ENCODE data around the gene CNN3. TPM values are rescaled to one million over a fixed set of nuclear protein-coding genes. Genes with fewer than 3 reads are reported as not detected.

CNN3 gene
- total and polyA plus RNA-seq, 2 donors (not counting 3 experiments of a cell fraction or from before 2014, with no cell fraction given): 174 to 392 TPM

DNA sequence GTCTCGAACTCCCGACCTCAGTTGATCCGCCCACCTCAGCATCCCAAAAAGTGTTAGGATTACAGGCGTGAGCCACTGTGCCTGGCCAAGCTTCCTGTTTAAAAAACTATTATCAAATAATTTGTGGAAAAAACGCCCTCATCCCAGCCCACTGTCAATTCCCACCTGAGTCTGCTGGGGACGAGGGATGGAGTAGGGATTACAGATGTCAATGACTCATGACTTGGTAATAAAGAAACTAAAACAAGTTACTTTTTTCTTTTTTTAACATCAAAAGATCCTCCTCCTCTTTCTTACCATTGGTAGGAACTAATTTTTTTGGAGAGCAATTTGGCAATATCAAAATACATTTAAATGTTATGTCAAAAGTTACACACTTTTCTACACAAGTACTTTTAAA lies 9.7 kb downstream of the CNN3 start:
- no peak for FAIRE-seq
- DNase-seq (ENCODE audit: low read depth, low spot score): no peak

More for the DNA sequence above, 9.7 kb downstream of the CNN3 start:
- ChIA-PET POLR2A (no interaction called here), CTCF (interaction anchor here (1.2 to 2.6 kb wide), 2 partner anchors 63 to 126 kb away, joined by 4 to 7 read pairs; no protein-coding TSS in a partner anchor)
- H3K79me2 ChIP-seq (ENCODE audit: control insufficient read depth, insufficient read depth, low read length): peaks cover 100% of the 10 kb centered on the region
- intact Hi-C loops (cut with micrococcal nuclease): no loop called here
- H3K27me3 ChIP-seq (ENCODE audit: control insufficient read depth in 2 of 2, insufficient read depth in 2 of 2, low read length in 2 of 2): no peaks in the 10 kb centered on the region
- H3K27ac ChIP-seq (ENCODE audit: insufficient read depth, low read depth, low read length): no peak overlapping the region
- no peak overlapping the region for H3K4me3 ChIP-seq (replicated peaks in 1 of 3; ENCODE audit: insufficient read depth in 1 of 3, low read depth in 1 of 3, low read length in 3 of 3)
- BruUV-seq (replicated peaks): no TSS peak
- peaks cover 40% of the 10 kb centered on the region for H4K20me1 ChIP-seq (replicated peaks; ENCODE audit: control insufficient read depth, extremely low read depth, insufficient read depth, low read length)
- H3K9me1 ChIP-seq (replicated peaks; ENCODE audit: control insufficient read depth, extremely low read depth, insufficient read depth, low read length): no peaks in the 10 kb centered on the region
- peaks cover under 1 to 4% of the 10 kb centered on the region in 2 experiments for H3K36me3 ChIP-seq (ENCODE audit: control insufficient read depth in 2 of 2, extremely low read depth in 1 of 2, insufficient read depth in 2 of 2, low read length in 2 of 2)
- dilution Hi-C loops (cut with MboI; ENCODE audit: extremely low pct_ligation_motif_present, low sequenced_read_pairs): loop anchor here (25.0 kb wide), 1 partner anchor 120 kb away; no protein-coding TSS in a partner anchor
- no peak for TF ChIP-seq POLR2AphosphoS5 (IDR thresholded peaks at IDR 0.05; ENCODE audit: insufficient read depth, low read depth, low read length)
- TF ChIP-seq, protein P1, sequence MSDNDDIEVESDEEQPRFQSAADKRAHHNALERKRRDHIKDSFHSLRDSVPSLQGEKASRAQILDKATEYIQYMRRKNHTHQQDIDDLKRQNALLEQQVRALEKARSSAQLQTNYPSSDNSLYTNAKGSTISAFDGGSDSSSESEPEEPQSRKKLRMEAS (IDR thresholded peaks at IDR 0.05; ENCODE audit: insufficient read depth, insufficient read length): no peak
- no peak for TF ChIP-seq JUN (IDR thresholded peaks at IDR 0.05; ENCODE audit: borderline replicate concordance, insufficient read depth, insufficient read length, low read depth)
- TF ChIP-seq FOS (IDR thresholded peaks at IDR 0.05; ENCODE audit: borderline replicate concordance, insufficient read depth, low read length): no peak
- TF ChIP-seq POLR2A (IDR thresholded peaks at IDR 0.05; ENCODE audit: low read depth, low read length): no peak
- no peak for TF ChIP-seq EZH2 (IDR thresholded peaks at IDR 0.05; ENCODE audit: borderline replicate concordance, low read depth, low read length, severe bottlenecking)
- TF ChIP-seq MYC (IDR thresholded peaks at IDR 0.05; ENCODE audit: low read depth, low read length): no peak
- TF ChIP-seq, protein P2, sequence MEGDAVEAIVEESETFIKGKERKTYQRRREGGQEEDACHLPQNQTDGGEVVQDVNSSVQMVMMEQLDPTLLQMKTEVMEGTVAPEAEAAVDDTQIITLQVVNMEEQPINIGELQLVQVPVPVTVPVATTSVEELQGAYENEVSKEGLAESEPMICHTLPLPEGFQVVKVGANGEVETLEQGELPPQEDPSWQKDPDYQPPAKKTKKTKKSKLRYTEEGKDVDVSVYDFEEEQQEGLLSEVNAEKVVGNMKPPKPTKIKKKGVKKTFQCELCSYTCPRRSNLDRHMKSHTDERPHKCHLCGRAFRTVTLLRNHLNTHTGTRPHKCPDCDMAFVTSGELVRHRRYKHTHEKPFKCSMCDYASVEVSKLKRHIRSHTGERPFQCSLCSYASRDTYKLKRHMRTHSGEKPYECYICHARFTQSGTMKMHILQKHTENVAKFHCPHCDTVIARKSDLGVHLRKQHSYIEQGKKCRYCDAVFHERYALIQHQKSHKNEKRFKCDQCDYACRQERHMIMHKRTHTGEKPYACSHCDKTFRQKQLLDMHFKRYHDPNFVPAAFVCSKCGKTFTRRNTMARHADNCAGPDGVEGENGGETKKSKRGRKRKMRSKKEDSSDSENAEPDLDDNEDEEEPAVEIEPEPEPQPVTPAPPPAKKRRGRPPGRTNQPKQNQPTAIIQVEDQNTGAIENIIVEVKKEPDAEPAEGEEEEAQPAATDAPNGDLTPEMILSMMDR (IDR thresholded peaks at IDR 0.05; ENCODE audit: extremely low read depth in 1 of 2, insufficient read depth in 1 of 2, low read depth in 1 of 2, low read length in 2 of 2): no peak
- TF ChIP-seq GATA2 (IDR thresholded peaks at IDR 0.05; ENCODE audit: insufficient read depth, insufficient read length, low read depth, low read length): no peak
- no peak overlapping the region for H2AFZ ChIP-seq (ENCODE audit: low read depth, low read length)
- H3K4me2 ChIP-seq (ENCODE audit: insufficient read depth, low read length): no peak overlapping the region
- no peak overlapping the region for H3K9ac ChIP-seq (replicated peaks; ENCODE audit: extremely low read depth, insufficient read depth, low read length)
- no peaks in the 10 kb centered on the region for H3K9me3 ChIP-seq (replicated peaks; ENCODE audit: control insufficient read depth, insufficient read depth, low read length)
- H3K4me1 ChIP-seq (ENCODE audit: control insufficient read depth, extremely low read depth, insufficient read depth, low read length): peaks cover 14% of the 10 kb centered on the region

Data from endothelial cell of umbilical vein (primary cell).